HG03025 (cell line): ENCODE data around the gene NEK9.

Experiments
- ATAC-seq: cut with Tn5 transposase; IDR thresholded peaks from one replicate; pipeline ENCODE4 v1.9.1; 2021; ENCODE audit warnings: mild to moderate bottlenecking, moderate library complexity; ENCODE audit not compliant: unreplicated experiment, low FRiP score

The NEK9 gene

DNA sequence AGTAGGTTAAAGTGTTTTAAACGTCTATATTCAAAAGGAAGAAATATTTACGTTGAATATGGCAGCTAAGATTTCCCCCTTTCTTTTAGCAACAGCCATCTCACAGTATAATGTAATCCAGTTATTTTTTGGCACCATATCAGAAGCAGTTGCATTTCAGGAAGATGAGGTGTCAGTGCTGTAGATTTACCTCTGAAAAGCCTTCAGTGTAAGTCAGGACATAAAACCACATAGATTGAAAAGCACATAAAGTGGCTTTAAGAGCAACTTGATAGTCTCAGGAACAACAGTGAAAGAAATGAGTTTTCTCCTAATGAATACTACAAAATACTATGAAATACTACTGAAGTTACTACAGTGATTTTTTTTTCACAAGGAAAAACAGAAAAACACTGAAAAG, 82.5 kb downstream of the NEK9 start:
- ATAC-seq = no peak

GRCh38 chr14:75042035-75042434, 84.8 kb downstream of the NEK9 start:
- no peak for ATAC-seq

- ATAC-seq = no peak
These were observed 85.2 kb downstream of the NEK9 start for GRCh38 chr14:75041613-75042012.

GRCh38 chr14:75040959-75041358, 85.9 kb downstream of the NEK9 start:
- ATAC-seq = no peak

- no peak for ATAC-seq
These were observed 86.3 kb downstream of the NEK9 start for GRCh38 chr14:75040507-75040906.

GRCh38 chr14:75032939-75033338, 93.9 kb downstream of the NEK9 start:
- no peak for ATAC-seq

GRCh38 chr14:75030147-75030546, 96.7 kb downstream of the NEK9 start:
- no peak for ATAC-seq
